Central memory CD8-positive, alpha-beta T cell (primary cell): Measurements from ENCODE around the gene FKBP8.

Experiments
- ATAC-seq: fragments of 150-1000 bp; cut with Tn5 transposase; replicated peaks from 2 replicates; pipeline ENCODE4 v1.10.0; 2022; ENCODE audit warnings: mild to moderate bottlenecking, moderate FRiP score, moderate number of reproducible peaks; ENCODE audit not compliant: poor library complexity, severe bottlenecking; ENCODE audit errors: extremely low read depth
- DNase-seq, 2 donors: peaks; one replicate each; pipeline ENCODE4 v3.0.0; 2021; ENCODE audit warnings: low spot score in 2 of 2
- H3K27ac Mint-ChIP-seq: one replicate; pipeline ENCODE4 v1.8.0; 2022; ENCODE audit warnings: low read depth, mild to moderate bottlenecking, moderate library complexity, mixed read lengths
- H3K27me3 Mint-ChIP-seq: one replicate; pipeline ENCODE4 v1.8.0; 2022; ENCODE audit warnings: mixed read lengths
- H3K36me3 Mint-ChIP-seq: one replicate; pipeline ENCODE4 v1.8.0; 2022; ENCODE audit warnings: mild to moderate bottlenecking, moderate library complexity, mixed read lengths; ENCODE audit not compliant: insufficient read depth
- H3K4me1 Mint-ChIP-seq: one replicate; pipeline ENCODE4 v1.8.0; 2022; ENCODE audit warnings: mixed read lengths
- H3K4me3 Mint-ChIP-seq: one replicate; pipeline ENCODE4 v1.8.0; 2022; ENCODE audit warnings: mild to moderate bottlenecking, moderate library complexity, mixed read lengths
- H3K9me3 Mint-ChIP-seq: one replicate; pipeline ENCODE4 v1.8.0; 2022; ENCODE audit warnings: mixed read lengths

FKBP8 gene

GRCh38 chr19:18577365-18577914 lies 34.1 kb upstream of the FKBP8 start:
- Mint-ChIP-seq H3K4me3 (no peak overlapping the region), H3K4me1 (peaks cover 12% of the 10 kb centered on the region), H3K9me3 (no peaks in the 10 kb centered on the region), H3K36me3 (peaks cover 42% of the 10 kb centered on the region), H3K27ac (no peak overlapping the region), H3K27me3 (no peaks in the 10 kb centered on the region)
- ATAC-seq (no peak), DNase-seq (no peak)

- DNase-seq, result no peak
- no peak for ATAC-seq
- peaks cover 50% of the 10 kb centered on the region for H3K36me3 Mint-ChIP-seq
- H3K27ac Mint-ChIP-seq, result no peak overlapping the region
- no peak overlapping the region for H3K4me3 Mint-ChIP-seq
- H3K9me3 Mint-ChIP-seq, result no peaks in the 10 kb centered on the region
- H3K27me3 Mint-ChIP-seq, result no peaks in the 10 kb centered on the region
- H3K4me1 Mint-ChIP-seq, result peaks cover 23% of the 10 kb centered on the region
These were observed 33.0 kb upstream of the FKBP8 start for GRCh38 chr19:18576383-18576782.

- Mint-ChIP-seq H3K27ac (no peak overlapping the region), H3K9me3 (no peaks in the 10 kb centered on the region), H3K4me3 (no peak overlapping the region), H3K27me3 (no peaks in the 10 kb centered on the region), H3K4me1 (peaks cover 25% of the 10 kb centered on the region), H3K36me3 (peaks cover 54% of the 10 kb centered on the region)
- DNase-seq (no peak), ATAC-seq (no peak)
These were observed 31.4 kb upstream of the FKBP8 start for GRCh38 chr19:18574691-18575291.

- Mint-ChIP-seq H3K4me3 (peak within 1 kb of the TSS; percentile 94), H3K36me3 (peaks cover 58% of the 10 kb centered on the region), H3K27me3 (no peaks in the 10 kb centered on the region), H3K27ac (peak within 1 kb of the TSS; percentile 97), H3K4me1 (peaks cover 25% of the 10 kb centered on the region), H3K9me3 (no peaks in the 10 kb centered on the region)
- peak; percentile 96 for ATAC-seq
- peak; percentile 99 for DNase-seq
These were observed 28.4 kb upstream of the FKBP8 start, which contains the start of gene UBA52 for GRCh38 chr19:18571564-18572344. Gene UBA52 (plus strand): TSS chr19:18571857. CDS start chr19:18573301, 1,444 bp downstream.

GRCh38 chr19:18568367-18568766 lies 25.0 kb upstream of the FKBP8 start:
- no peak overlapping the region for H3K27ac Mint-ChIP-seq

GRCh38 chr19:18566953-18567352 lies 23.6 kb upstream of the FKBP8 start:
- ATAC-seq (no peak), DNase-seq (no peak)
- Mint-ChIP-seq H3K9me3 (no peaks in the 10 kb centered on the region), H3K4me1 (peaks cover 9% of the 10 kb centered on the region), H3K4me3 (no peak overlapping the region), H3K27ac (no peak overlapping the region), H3K27me3 (no peaks in the 10 kb centered on the region), H3K36me3 (peaks cover 51% of the 10 kb centered on the region)

More at GRCh38 chr19:18568367-18568766, 25.0 kb upstream of the FKBP8 start:
- H3K36me3 Mint-ChIP-seq, result peaks cover 53% of the 10 kb centered on the region
- no peaks in the 10 kb centered on the region for H3K27me3 Mint-ChIP-seq
- H3K4me3 Mint-ChIP-seq, result no peak overlapping the region
- ATAC-seq (no peak), DNase-seq (no peak)
- no peaks in the 10 kb centered on the region for H3K9me3 Mint-ChIP-seq
- H3K4me1 Mint-ChIP-seq, result peaks cover 23% of the 10 kb centered on the region

GRCh38 chr19:18562086-18562485 lies 18.7 kb upstream of the FKBP8 start:
- DNase-seq (no peak), ATAC-seq (no peak)
- Mint-ChIP-seq H3K4me1 (peaks cover 25% of the 10 kb centered on the region), H3K9me3 (no peaks in the 10 kb centered on the region), H3K27ac (no peak overlapping the region), H3K27me3 (no peaks in the 10 kb centered on the region), H3K36me3 (peaks cover 51% of the 10 kb centered on the region), H3K4me3 (no peak overlapping the region)

GRCh38 chr19:18559685-18560084 lies 16.3 kb upstream of the FKBP8 start:
- ATAC-seq (no peak), DNase-seq (no peak)
- Mint-ChIP-seq H3K27ac (peak overlapping the region; percentile 29), H3K27me3 (no peaks in the 10 kb centered on the region), H3K4me3 (peak overlapping the region; percentile 31), H3K9me3 (no peaks in the 10 kb centered on the region), H3K36me3 (peaks cover 32% of the 10 kb centered on the region), H3K4me1 (peaks cover 25% of the 10 kb centered on the region)

- peaks cover 22% of the 10 kb centered on the region for H3K36me3 Mint-ChIP-seq
- ATAC-seq, result no peak
These were observed 15.2 kb upstream of the FKBP8 start for GRCh38 chr19:18558604-18559003.

GRCh38 chr19:18558202-18558555 lies 14.8 kb upstream of the FKBP8 start:
- peaks cover 25% of the 10 kb centered on the region for H3K4me1 Mint-ChIP-seq
- H3K36me3 Mint-ChIP-seq, result peaks cover 22% of the 10 kb centered on the region
- no peaks in the 10 kb centered on the region for H3K27me3 Mint-ChIP-seq
- ATAC-seq (no peak), DNase-seq (no peak)
- H3K27ac Mint-ChIP-seq, result peak overlapping the region; percentile 91
- peak overlapping the region; percentile 92 for H3K4me3 Mint-ChIP-seq
- no peaks in the 10 kb centered on the region for H3K9me3 Mint-ChIP-seq

More at GRCh38 chr19:18558604-18559003, 15.2 kb upstream of the FKBP8 start:
- H3K9me3 Mint-ChIP-seq, result no peaks in the 10 kb centered on the region
- DNase-seq, result no peak
- H3K27me3 Mint-ChIP-seq, result no peaks in the 10 kb centered on the region
- H3K4me3 Mint-ChIP-seq, result peak overlapping the region; percentile 92
- peaks cover 25% of the 10 kb centered on the region for H3K4me1 Mint-ChIP-seq
- H3K27ac Mint-ChIP-seq, result peak overlapping the region; percentile 91

- peak; percentile 99 for ATAC-seq
- Mint-ChIP-seq H3K27me3 (no peaks in the 10 kb centered on the region), H3K9me3 (no peaks in the 10 kb centered on the region), H3K36me3 (peaks cover 16% of the 10 kb centered on the region), H3K4me3 (peak within 1 kb of the TSS; percentile 92), H3K27ac (peak within 1 kb of the TSS; percentile 91), H3K4me1 (peaks cover 25% of the 10 kb centered on the region)
- peak; percentile 88 to 97 for DNase-seq
These were observed 14.2 kb upstream of the FKBP8 start, which contains the start of gene KXD1 for GRCh38 chr19:18557411-18558201. Gene KXD1 (plus strand): TSS chr19:18557870. CDS start chr19:18562057, 4,187 bp downstream.

- Mint-ChIP-seq H3K27me3 (no peaks in the 10 kb centered on the region), H3K27ac (no peak overlapping the region), H3K9me3 (no peaks in the 10 kb centered on the region), H3K4me3 (no peak overlapping the region), H3K36me3 (no peaks in the 10 kb centered on the region), H3K4me1 (no peaks in the 10 kb centered on the region)
- ATAC-seq (no peak), DNase-seq (no peak)
These were observed 8.3 kb upstream of the FKBP8 start for GRCh38 chr19:18551631-18552030.
